Stimulated activated CD8-positive, alpha-beta memory T cell treated with anti-CD3 and anti-CD28 coated beads, Interleukin-12 subunit alpha, Interleukin-12 subunit beta, amount 100 ng/mL, for 1 hour (primary cell): ENCODE measurements around the gene LANCL3.
"Not testable (repeated sequence)": the region's sequence is repeated elsewhere in the genome, so short reads cannot be mapped to it uniquely, and the experiment has no call there.

ENCODE experiments used
- DNase-seq: peaks from one replicate; pipeline ENCODE4 v3.0.0-alpha.2; 2020; ENCODE audit warnings: low read depth

Gene LANCL3

DNA sequence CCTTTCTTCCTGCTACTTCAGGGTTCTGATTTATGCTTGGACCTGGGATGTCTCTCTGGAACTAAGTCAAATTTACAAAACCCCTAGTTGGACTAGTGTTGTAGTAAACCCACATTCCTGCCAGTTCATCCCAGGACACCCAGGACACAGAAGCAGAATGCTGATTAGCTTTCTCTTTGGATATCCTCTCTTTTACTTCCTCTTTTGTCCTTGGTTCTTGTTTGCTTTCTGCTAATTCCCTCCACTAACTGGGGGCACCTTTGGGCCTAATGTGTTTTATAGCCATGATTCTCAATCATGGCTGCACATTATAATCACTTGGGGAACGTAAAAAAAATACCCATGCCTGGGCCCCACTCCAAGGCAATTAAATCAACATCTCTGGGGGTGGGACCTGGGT lies 42.5 kb downstream of the LANCL3 start:
- no peak for DNase-seq

GRCh38 chrX:37627602-37628001 lies 56.1 kb downstream of the LANCL3 start:
- no peak for DNase-seq

DNA sequence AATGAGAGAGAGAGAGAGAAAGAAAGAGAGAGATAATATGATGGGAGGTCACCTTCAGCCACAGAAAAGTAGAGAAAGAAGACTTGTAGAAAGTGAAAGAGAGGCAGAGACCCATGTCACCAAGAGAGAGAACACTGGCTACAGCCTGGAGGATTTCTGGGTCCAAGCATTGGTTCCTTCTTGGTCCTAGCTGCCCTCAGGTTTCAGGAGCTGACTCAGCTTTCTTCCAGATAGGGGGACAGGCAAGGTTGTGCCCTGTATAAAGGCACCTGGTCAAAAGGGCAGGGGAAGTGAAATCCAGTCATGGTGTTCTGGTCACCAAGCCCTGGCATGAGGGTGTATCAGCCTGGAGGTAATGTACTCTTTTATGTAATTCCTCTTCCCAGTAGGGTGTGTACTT lies 66.6 kb downstream of the LANCL3 start:
- DNase-seq: no peak

- no peak for DNase-seq
These were observed 68.7 kb downstream of the LANCL3 start for GRCh38 chrX:37640142-37640541.

GRCh38 chrX:37641859-37642258 lies 70.4 kb downstream of the LANCL3 start:
- no peak for DNase-seq

GRCh38 chrX:37644381-37645305 lies 73.2 kb downstream of the LANCL3 start:
- no peak for DNase-seq

DNA sequence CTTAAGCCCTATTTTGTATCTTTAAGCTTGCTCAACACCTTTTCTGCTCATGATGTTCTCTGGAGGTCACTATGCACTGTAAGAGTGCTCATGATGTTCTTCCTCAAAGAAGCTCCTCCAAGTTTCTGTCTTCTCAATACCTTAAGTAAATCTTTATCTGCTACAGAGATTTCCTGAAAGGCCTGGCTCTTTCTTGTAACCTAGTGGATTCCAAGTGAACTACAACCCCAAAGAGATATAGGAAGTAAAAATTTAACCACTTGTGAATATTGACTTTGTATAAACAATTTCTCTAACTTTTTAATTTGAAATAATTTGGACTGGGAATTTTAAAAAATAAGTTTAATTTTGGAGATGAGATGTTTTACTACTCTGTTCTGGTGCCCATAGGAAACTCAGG lies 74.8 kb downstream of the LANCL3 start:
- no peak for DNase-seq

DNA sequence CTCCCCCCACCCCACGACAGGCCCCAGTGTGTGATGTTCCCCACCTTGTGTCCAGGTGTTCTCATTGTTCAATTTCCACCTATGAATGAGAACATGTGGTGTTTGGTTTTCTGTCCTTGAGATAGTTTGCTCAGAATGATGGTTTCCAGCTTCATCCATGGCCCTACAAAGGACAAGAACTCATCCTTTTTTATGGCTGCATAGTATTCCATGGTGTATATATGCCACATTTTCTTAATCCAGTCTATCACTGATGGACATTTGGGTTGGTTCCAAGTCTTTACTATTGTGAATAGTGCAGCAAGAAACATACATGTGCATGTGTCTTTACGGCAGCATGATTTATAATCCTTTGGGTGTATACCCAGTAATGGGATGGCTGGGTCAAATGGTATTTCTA lies 79.4 kb downstream of the LANCL3 start:
- DNase-seq: not testable (repeated sequence)

GRCh38 chrX:37651921-37652452 lies 80.5 kb downstream of the LANCL3 start:
- no peak for DNase-seq

- DNase-seq: no peak
These were observed 81.2 kb downstream of the LANCL3 start for GRCh38 chrX:37652589-37653231.

DNA sequence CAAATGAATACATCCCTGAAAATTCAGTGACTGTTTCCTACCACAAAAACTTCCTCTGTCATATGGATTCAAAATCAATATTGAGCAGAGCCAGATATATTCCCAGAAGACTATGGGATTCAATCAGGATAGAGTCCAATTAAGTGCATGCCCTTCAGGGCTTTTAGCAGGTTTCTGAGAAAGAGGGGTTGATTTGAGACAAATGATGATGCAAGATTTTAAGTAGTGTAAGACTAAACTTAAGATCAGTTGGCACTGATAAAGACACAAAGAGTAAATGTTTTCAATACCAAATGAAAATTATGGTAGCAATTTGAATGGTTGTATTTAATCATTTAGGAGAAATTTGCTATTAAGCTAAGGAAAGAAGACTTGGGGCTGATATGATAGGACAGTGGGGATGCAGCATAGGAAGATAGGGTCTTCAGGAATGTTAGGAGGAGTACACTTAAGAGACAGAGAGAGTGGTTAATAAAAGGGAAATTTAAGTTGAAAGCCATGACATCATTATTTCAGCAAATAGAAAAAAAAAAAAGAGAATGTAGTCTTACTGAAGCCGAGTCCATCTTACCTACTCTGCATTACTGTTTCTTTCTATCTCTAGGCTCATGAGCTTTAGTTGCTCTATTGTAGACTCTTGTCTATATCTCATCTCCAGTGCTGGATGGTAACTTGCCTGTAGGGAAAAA lies 82.1 kb downstream of the LANCL3 start:
- no peak for DNase-seq

- DNase-seq: no peak
These were observed 87.0 kb downstream of the LANCL3 start for GRCh38 chrX:37658343-37659030.

DNA sequence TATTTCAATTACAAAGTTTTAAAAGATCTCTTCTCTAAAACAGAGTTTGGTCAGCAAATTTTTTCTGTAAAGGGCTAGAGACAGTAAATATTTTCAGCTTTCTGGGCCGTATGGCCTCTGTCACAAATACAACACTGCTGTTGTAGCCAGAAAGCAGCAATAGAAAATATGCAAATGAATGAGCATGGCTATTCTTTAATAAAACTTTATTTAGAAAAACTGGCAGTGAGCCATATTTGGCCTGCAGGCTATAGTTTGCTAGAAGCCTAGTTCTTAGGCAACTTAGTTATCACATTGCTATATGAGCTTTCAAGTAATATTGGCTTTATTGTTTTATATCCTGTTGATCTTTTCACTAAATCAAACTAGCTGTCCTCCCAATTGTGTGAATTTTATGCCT lies 87.6 kb downstream of the LANCL3 start:
- DNase-seq: no peak

GRCh38 chrX:37662181-37662580 lies 90.7 kb downstream of the LANCL3 start:
- DNase-seq: no peak

DNA sequence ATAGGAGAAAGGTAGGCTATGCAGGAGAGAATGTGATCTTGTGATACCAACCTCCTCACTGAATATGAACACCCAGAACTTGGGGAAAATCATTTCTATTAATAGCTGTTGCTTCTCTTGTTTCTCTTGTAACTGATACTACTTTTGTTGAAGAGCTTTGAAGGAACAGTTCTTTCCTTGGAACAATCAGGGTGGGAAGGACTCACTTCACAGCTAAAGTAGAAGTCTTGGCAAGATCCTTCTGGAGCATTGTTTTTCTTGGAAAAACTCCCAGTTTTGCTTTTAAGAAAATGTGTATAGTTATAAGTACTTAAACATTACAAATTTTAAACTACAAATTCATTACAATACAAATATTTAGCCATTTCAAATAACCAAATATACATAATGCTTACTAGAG lies 95.1 kb downstream of the LANCL3 start:
- no peak for DNase-seq

DNA sequence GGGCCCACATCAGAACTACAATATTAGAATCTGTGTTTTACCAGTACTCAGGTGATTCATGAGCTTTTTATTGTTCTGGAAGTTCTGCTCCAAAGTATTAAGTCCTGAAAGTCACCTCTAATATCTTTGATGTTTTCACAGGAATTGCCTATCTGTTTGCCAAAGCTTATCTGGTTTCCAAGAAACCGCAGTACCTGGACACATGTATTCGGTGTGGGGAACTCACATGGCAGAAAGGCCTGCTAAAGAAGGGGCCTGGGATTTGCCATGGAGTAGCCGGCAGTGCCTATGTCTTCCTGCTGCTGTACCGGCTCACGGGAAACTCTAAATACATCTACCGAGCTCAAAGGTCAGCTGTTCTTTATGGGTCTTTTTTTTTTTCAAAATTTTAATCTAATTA lies 95.7 kb downstream of the LANCL3 start:
- DNase-seq: no peak

DNA sequence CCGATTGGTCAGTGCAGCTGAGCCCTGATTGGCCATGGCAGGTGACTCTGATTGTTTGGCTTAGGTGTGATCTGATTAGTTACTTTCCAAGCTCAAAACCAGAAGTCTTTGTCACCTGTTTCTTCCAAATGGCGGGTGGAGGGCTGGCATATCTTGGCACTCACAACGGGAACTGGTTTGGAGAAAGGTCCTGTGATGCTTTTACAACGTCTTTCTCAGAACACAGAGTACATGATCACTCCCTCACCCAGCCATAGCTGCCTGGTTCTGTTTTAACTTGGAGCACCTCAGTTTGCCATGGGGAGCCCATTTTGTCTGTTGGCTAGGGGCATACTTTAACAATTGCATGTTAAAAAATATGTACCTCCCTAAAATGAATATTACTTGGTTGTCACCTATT lies 101.1 kb downstream of the LANCL3 start:
- no peak for DNase-seq

- DNase-seq: no peak
These were observed 105.3 kb downstream of the LANCL3 start for GRCh38 chrX:37676811-37677210.

GRCh38 chrX:37677243-37677642 lies 105.8 kb downstream of the LANCL3 start:
- no peak for DNase-seq

DNA sequence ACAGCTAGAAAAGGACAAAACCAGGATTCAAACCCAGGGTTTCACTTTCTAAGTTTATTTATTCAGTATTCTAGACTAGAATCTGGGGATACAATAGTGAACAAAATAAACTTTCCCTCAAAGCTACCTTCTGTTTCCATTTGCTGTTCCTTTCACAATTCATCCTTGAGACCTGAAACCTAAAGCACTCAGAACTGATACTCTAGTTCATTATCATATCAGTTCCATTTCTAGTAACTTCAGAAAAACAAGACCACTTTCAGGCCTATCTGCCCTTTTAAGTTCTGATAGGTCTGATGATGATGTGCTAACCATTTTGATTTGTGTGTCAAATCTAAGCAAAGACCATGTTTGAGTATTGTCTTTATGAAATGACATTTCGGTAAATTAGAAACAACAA lies 106.3 kb downstream of the LANCL3 start:
- no peak for DNase-seq

GRCh38 chrX:37678574-37678973 lies 107.1 kb downstream of the LANCL3 start:
- DNase-seq: no peak

DNA sequence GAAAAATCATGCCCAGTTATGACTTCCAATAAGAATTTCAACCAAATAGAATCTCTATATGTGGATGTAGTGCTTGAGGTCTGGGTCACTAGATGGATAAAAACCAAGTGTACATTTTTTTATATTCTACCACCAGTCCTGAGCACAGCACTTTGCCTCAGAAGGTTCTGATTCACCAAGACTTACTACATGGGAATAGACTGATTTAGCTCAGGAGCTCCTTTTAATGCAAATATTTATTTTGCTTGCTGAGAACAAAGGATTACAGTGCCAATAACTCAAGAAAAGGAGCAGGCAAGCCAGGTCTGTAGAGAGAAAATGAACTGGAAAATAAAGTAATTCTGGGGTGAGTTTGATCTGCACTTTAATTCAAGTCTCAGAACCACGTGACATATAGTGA lies 107.8 kb downstream of the LANCL3 start:
- no peak for DNase-seq
